ENCODE data around the gene BRPF1.

DNA sequence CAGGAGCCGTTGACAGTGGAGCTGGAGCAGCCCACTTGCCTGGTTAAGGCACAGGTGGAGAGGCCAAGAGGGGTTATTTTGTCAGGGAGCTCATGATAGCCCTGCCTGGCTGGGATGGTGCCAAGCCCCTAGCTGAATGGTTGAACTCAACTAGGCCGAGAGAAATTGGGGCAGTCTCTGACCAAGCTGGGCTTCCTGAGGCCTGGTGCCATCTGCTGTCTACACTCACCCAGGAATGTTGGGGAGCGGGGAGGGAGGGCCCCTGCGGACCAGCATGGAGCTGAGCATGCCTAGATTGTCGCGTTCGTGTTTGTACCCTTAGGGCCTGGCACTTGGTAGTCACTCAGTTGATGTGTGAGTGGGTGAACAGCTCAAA, 1.2 kb downstream of the BRPF1 start:
- TF ChIP-seq, protein P1, sequence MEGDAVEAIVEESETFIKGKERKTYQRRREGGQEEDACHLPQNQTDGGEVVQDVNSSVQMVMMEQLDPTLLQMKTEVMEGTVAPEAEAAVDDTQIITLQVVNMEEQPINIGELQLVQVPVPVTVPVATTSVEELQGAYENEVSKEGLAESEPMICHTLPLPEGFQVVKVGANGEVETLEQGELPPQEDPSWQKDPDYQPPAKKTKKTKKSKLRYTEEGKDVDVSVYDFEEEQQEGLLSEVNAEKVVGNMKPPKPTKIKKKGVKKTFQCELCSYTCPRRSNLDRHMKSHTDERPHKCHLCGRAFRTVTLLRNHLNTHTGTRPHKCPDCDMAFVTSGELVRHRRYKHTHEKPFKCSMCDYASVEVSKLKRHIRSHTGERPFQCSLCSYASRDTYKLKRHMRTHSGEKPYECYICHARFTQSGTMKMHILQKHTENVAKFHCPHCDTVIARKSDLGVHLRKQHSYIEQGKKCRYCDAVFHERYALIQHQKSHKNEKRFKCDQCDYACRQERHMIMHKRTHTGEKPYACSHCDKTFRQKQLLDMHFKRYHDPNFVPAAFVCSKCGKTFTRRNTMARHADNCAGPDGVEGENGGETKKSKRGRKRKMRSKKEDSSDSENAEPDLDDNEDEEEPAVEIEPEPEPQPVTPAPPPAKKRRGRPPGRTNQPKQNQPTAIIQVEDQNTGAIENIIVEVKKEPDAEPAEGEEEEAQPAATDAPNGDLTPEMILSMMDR (IDR thresholded peaks at IDR 0.05; ENCODE audit: insufficient read depth, low read length, poor library complexity, severe bottlenecking), result no peak
- TF ChIP-seq EZH2phosphoT487 (conservative IDR thresholded peaks at IDR 0.05; ENCODE audit: low read length), result no peak
